ENCODE data around the gene FXYD5.

- TF ChIP-seq CTCF (IDR thresholded peaks at IDR 0.05) = no peak
- no peak for TF ChIP-seq EZH2 (IDR thresholded peaks at IDR 0.05; ENCODE audit: borderline replicate concordance, insufficient read depth, low read depth, low read length, poor library complexity, severe bottlenecking)
These were observed 36.7 kb upstream of the FXYD5 start for GRCh38 chr19:35117799-35118198.

All from B cell (primary cell).